Stimulated activated CD8-positive, alpha-beta memory T cell treated with anti-CD3 and anti-CD28 coated beads, Interleukin-7, amount 100 ng/mL, for 48 hours (primary cell): ENCODE results near the gene CAMK2D.

Experiments used
- DNase-seq, 2 donors: peaks; one replicate each; pipeline ENCODE4 v3.0.0-alpha.2; 2020; ENCODE audit warnings: low read depth in 1 of 2; ENCODE audit errors: extremely low read depth in 1 of 2

Gene CAMK2D

GRCh38 chr4:113539408-113539807 lies 222.1 kb downstream of the CAMK2D start:
- DNase-seq: no peak

- no peak for DNase-seq
These were observed 223.9 kb downstream of the CAMK2D start for GRCh38 chr4:113537628-113538027.

DNA sequence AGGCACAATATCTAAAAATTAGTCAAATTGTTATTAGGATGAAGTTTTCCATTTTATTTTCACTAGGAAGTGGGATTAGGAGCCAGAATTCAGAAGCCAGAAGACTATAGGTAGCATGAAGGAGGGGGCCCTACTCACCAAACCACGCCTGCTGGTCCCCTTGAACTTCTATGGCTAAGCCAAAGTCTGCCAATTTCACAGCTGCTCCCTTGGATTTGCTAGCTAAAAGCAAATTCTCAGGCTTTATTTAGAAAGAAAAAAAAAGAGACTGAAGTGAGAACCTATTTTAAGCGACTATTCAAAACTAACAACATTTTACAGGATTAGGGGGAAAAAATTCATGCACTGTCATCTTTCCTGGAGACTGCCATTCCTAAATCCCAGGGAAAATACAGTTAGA lies 224.3 kb downstream of the CAMK2D start:
- no peak for DNase-seq

GRCh38 chr4:113534711-113535110 lies 226.8 kb downstream of the CAMK2D start:
- no peak for DNase-seq

GRCh38 chr4:113531572-113531971 lies 230.0 kb downstream of the CAMK2D start:
- no peak for DNase-seq

DNA sequence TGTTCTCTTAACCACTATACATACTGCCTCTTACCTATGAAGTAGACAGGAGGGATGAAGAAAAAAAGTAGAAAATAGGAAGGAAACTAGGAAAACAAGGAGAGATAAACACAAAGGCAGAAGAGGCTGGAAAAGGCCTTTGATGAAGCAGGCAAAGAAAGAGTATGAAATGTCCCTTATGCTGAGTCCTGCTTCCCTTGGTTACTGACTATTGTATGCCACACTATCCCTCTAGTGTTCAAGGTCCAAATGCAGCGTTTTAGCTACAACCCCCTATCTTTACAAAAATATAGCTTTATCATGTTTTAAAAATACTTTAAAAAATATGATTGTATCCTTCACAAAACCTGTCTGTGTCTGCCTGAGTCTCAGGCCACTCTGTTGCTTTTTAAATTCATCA lies 233.1 kb downstream of the CAMK2D start:
- DNase-seq: no peak

DNA sequence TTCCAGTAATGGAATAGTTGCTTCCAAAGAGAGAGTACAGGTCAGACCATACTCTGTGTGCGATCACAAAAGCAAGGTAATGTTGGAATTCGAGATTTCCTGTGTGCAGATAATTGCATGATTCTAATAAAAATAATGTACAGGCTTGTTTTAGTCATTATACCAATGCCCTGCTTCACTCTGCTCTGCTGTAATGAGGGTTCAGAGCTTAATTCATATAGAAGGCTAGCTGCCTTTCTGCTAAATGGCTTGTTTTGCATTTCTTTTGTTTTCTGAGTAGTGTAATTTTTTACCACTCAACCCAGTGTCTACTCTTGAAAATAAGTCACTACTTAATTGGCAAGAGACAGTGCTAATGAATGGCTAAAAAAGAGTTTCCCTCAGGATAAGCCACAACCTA lies 236.0 kb downstream of the CAMK2D start:
- DNase-seq: no peak

GRCh38 chr4:113524505-113525186 lies 236.9 kb downstream of the CAMK2D start:
- DNase-seq: no peak

DNA sequence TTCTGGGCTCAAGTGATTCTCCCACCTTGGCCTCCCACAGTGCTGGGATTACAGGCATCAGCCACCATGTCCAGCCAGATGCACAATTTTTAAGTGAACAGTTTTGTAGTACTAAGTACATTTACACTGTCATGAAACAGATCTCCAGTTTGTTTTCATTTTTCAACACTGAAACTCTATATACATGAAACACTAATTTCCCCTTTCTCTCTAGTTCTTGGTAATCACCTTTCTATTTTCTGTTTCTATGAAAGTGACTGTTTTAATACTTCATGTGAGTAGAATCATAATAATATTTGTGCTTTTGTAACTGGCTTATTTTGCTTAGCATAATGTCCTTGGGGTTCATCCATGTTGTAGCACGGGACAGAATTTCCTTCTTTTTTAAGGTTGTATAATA lies 237.4 kb downstream of the CAMK2D start:
- no peak for DNase-seq

DNA sequence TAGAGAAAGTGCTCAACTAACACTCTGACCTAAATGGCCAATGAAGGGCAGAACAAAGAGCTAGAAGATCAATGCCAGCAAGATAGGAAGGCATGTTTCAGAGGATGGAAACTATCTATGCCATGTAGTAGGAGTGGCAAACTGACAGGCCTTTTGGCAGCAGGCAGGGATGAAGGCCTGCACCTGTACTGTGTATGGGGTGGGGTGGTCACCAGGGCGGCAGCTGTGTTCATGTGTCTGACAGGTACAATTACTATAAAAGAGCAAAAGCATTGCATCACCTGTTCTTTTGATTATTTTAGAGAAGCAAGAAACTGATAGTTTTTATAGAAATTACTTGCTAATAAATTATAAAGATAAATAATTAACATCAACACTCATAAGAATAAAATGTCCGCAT lies 239.1 kb downstream of the CAMK2D start:
- no peak for DNase-seq

DNA sequence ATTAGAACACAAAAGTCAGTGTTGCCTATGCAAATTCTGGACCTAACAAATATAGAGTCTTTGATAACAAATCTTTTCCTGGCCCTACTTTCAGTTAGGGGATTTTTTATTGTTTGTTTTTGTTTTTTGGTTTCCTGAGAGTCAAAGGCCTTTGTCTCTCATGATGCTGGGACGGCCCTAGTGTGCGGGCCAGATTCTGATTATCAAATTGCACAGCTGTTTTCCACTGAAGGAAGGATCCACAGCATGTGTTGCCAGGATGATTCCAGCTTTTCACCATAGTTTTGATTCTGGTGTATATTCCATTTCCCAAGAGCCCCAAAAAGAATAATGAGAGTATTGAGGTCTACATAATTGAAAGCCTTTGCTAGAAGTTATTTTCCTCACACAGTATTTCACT lies 248.2 kb downstream of the CAMK2D start:
- DNase-seq: no peak

DNA sequence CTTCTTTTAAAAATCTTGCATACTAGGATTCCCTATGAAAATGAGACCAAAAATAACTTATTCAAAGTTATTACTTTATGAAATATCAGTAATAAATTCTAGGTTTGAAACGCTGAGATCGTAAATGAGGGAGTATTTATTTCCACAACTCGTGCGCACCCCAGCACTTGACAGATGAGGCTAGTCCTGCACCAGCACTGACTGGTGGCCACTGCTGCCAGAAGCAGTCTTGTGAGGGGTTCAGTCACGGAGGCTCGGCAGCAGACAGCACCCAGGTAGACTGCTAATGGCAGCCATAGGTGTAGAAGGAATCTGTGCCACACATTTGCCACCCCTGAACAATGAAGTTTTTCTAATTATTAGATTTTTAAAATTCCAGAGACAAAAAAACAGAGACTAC lies 248.7 kb downstream of the CAMK2D start:
- DNase-seq: no peak

- DNase-seq: no peak
These were observed 249.6 kb downstream of the CAMK2D start for GRCh38 chr4:113511944-113512343.

DNA sequence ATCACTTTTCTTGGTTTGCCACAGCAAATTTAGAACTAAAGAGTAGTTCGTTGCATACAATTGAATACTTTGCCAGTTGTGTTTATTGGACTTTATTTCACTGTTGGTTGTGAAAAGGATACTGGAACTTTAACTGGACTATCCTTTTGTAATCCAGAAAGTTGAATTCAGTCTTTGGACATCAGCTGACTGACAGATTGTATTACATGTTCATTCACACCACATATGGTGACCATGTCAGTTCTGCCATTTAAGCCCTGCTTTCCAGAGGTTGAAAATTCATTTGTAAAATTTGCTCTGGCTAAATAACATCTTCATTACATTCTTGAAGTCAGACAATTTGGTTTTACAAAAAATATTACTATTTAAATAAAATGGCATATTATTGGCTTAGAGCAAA lies 251.7 kb downstream of the CAMK2D start:
- no peak for DNase-seq

DNA sequence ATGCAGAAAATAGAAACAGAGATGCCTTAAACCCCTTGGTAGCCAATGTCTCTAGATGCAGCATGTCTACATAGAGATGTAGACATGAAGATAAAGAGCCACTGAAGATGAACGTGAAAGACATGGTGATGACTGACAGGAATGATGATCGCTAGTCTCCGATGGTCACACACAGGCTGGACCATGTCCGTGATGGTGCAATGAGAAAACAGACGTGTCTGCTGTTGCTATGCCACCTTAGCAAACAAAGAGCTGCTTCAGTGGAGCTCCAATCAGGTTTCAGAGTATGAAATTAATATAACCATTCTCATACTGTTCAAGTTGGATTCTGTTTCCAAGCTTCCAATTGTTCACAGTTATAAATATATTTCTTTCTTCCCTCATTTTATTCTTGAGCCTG lies 256.5 kb downstream of the CAMK2D start:
- DNase-seq: no peak

DNA sequence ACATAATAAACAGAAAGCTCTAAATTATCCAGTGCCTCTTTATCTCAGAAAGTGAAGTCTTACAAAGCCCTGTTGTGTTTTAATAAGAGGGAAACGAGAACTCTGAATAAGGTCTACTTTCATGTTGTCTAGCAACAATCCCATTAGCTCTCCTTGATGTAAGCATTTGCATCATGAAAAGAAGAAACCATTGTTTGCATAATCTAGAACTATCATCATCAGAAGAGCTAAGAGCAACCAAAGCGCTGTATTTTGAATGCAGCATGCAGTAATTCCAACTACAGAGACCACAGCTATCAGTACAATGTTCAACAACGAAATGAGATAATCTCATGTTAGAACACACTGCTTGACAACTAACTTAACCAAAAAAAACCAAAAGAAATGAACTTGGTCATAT lies 257.1 kb downstream of the CAMK2D start:
- no peak for DNase-seq

GRCh38 chr4:113503691-113504090 lies 257.8 kb downstream of the CAMK2D start:
- no peak for DNase-seq

DNA sequence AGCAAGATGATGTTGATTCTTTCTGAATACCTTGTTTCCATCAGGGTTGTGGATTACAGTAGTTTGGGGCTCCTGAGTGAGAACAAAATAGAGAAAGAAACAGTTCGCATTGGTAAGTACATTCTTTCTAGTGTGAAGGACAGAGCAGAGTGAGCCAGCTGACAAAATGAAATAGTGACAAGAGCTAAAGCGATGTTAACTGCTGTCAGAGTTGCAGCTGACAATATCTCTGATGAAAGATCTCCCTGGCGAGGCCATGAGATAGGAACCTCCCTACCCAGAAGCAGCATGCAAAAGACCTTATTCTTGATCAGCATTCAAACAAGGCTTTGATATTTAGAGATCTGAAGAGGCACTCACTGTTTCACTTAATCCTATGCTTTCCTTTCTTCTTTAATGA lies 258.6 kb downstream of the CAMK2D start:
- no peak for DNase-seq

DNA sequence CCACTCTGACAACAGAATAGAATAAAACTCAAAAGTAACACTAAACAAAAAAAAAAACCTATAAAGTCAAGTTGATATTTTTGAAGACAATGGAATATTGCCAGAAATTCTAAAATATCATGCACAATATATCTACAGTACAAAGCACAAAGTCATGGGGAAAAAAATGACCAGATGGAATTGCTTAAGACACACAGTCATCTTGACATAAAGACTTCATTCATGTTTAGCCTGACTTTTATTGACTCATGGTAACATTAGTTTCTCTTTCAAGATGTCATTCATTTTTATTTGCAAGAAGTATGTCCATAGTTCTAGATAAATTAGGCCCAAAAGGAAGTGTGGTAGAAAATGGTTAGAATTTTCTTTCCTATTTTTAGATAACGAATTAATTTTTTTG lies 259.1 kb downstream of the CAMK2D start:
- DNase-seq: no peak

GRCh38 chr4:113500424-113500823 lies 261.1 kb downstream of the CAMK2D start:
- DNase-seq: no peak

- no peak for DNase-seq
These were observed 261.8 kb downstream of the CAMK2D start for GRCh38 chr4:113499696-113500095.

GRCh38 chr4:113499166-113499565 lies 262.4 kb downstream of the CAMK2D start:
- DNase-seq: no peak

DNA sequence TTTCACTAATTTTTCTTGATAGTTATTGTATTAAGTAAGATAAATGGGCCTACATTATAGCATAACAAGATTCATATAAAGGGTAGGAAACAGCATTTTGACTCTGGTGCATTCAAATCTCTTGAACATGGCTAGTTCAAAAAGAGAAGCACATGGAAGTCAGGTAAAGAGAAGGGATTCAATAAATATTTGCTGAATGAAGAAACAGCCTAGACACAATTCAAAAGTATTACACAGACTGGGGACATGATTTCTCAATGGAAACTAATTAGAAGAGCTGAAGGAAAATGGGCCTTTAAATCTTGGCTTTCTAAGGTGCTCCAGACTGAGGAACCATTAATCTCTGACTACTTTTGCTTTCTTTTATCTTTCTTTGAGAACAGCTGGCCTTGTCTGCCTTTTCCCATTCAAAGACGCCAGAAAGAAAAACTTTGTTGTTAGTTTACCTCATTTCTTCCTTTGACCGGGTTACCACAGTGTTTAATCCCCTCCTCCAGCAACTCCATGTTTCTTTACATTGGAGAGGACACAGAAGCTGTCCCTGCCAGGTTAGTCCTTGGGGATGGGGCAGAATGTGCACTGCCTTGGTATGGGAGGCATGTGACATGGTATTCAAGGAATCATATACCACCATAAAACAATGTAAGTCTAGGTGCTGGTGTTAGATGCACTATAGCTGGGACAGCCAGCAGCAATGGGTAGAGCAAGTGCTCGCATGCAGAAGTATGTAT lies 264.2 kb downstream of the CAMK2D start:
- DNase-seq: no peak
